ENCODE results near the gene PTGES3L. TPM values are rescaled to one million over a fixed set of nuclear protein-coding genes. Genes with fewer than 3 reads are reported as not detected.

Gene PTGES3L
- total and polyA plus RNA-seq, 2 of the 13 experiments (the other 11 are each of a cell fraction or from before 2014, with no cell fraction given), result 1.2 to 2.9 TPM

DNA sequence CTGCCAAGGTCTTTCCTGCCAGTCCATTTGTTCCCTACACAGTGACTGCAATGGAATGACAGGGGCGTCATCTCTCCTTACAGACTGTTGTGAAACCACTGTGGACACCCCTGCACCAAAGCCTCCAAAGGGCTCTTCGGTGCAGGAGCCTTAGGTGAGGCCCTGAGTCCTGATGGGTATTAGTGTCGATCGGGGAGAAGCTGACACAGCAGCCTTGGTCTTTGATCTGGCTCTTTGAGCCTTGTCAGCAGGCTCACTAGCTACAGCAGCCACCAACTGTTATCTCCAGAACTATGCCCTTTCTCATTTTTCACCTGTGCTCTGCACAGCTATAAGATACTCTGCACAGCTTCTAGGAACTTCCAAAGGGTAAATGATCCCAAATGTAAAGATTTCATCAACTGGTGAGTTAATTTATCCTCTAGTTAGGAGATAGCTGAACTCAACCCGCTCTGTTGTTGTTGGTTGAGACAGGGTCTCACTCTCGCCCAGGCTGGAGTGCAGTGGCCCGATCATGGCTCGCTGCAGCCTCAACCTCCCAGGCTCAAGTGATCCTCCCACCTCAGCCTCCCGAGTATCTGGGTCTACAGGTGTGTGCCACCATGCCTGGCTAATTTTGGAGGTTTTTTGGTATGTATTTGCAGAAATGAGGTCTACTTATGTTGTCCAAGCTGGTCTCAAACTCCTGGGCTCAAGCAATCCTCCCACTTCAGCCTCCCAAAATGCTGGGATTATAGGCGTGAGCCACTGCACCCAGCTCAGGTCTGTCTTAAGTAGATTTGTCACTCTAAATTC is 59.6 kb downstream of the PTGES3L start (continued):
- TF ChIP-seq, protein P1, sequence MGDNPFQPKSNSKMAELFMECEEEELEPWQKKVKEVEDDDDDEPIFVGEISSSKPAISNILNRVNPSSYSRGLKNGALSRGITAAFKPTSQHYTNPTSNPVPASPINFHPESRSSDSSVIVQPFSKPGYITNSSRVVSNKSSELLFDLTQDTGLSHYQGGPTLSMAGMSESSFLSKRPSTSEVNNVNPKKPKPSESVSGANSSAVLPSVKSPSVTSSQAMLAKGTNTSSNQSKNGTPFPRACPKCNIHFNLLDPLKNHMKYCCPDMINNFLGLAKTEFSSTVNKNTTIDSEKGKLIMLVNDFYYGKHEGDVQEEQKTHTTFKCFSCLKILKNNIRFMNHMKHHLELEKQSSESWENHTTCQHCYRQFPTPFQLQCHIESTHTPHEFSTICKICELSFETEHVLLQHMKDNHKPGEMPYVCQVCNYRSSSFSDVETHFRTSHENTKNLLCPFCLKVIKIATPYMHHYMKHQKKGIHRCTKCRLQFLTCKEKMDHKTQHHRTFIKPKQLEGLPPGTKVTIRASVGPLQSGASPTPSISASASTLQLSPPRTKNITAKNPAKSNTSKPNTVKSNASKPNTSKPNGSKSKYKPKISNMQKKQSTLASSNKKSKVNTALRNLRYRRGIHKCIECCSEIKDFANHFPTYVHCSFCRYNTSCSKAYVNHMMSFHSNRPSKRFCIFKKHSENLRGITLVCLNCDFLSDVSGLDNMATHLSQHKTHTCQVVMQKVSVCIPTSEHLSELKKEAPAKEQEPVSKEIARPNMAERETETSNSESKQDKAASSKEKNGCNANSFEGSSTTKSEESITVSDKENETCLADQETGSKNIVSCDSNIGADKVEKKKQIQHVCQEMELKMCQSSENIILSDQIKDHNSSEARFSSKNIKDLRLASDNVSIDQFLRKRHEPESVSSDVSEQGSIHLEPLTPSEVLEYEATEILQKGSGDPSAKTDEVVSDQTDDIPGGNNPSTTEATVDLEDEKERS (CRISPR knock-in tag; IDR thresholded peaks at IDR 0.05), result no peak
- no peak for TF ChIP-seq ISX (CRISPR knock-in tag; conservative IDR thresholded peaks at IDR 0.05)
- TF ChIP-seq MATR3 (CRISPR knock-in tag; IDR thresholded peaks at IDR 0.05), result no peak
- TF ChIP-seq ZNF550 (CRISPR knock-in tag; IDR thresholded peaks at IDR 0.05; ENCODE audit: borderline replicate concordance), result no peak
- TF ChIP-seq ZNF124 (CRISPR knock-in tag; IDR thresholded peaks at IDR 0.05), result peak; percentile 24; the same call in 1 of the 2 replicates
- TF ChIP-seq ZNF607 (CRISPR knock-in tag; IDR thresholded peaks at IDR 0.05; ENCODE audit: borderline replicate concordance), result no peak
- no peak for TF ChIP-seq ZIK1 (CRISPR knock-in tag; IDR thresholded peaks at IDR 0.05; ENCODE audit: borderline replicate concordance, low read depth)
- TF ChIP-seq MXI1 (IDR thresholded peaks at IDR 0.05; ENCODE audit: borderline replicate concordance, low read depth, low read length), result peak; percentile 16; the same call in 1 of the 3 replicates
- TF ChIP-seq, protein P2, sequence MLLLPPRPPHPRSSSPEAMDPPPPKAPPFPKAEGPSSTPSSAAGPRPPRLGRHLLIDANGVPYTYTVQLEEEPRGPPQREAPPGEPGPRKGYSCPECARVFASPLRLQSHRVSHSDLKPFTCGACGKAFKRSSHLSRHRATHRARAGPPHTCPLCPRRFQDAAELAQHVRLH (CRISPR knock-in tag; IDR thresholded peaks at IDR 0.05; ENCODE audit: borderline replicate concordance, low read depth), result no peak
- no peak for TF ChIP-seq ZZZ3 (CRISPR knock-in tag; IDR thresholded peaks at IDR 0.05; ENCODE audit: borderline replicate concordance)
- no peak for TF ChIP-seq U2AF2 (IDR thresholded peaks at IDR 0.05; ENCODE audit: low read depth, low read length)
- peak; percentile 4; the same call in 1 of the 2 replicates for TF ChIP-seq PHF21A (CRISPR knock-in tag; IDR thresholded peaks at IDR 0.05)
- TF ChIP-seq, protein P3, sequence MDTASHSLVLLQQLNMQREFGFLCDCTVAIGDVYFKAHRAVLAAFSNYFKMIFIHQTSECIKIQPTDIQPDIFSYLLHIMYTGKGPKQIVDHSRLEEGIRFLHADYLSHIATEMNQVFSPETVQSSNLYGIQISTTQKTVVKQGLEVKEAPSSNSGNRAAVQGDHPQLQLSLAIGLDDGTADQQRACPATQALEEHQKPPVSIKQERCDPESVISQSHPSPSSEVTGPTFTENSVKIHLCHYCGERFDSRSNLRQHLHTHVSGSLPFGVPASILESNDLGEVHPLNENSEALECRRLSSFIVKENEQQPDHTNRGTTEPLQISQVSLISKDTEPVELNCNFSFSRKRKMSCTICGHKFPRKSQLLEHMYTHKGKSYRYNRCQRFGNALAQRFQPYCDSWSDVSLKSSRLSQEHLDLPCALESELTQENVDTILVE (CRISPR knock-in tag; IDR thresholded peaks at IDR 0.05), result peak; percentile 61
- TF ChIP-seq, protein P4, sequence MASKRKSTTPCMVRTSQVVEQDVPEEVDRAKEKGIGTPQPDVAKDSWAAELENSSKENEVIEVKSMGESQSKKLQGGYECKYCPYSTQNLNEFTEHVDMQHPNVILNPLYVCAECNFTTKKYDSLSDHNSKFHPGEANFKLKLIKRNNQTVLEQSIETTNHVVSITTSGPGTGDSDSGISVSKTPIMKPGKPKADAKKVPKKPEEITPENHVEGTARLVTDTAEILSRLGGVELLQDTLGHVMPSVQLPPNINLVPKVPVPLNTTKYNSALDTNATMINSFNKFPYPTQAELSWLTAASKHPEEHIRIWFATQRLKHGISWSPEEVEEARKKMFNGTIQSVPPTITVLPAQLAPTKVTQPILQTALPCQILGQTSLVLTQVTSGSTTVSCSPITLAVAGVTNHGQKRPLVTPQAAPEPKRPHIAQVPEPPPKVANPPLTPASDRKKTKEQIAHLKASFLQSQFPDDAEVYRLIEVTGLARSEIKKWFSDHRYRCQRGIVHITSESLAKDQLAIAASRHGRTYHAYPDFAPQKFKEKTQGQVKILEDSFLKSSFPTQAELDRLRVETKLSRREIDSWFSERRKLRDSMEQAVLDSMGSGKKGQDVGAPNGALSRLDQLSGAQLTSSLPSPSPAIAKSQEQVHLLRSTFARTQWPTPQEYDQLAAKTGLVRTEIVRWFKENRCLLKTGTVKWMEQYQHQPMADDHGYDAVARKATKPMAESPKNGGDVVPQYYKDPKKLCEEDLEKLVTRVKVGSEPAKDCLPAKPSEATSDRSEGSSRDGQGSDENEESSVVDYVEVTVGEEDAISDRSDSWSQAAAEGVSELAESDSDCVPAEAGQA (IDR thresholded peaks at IDR 0.05; ENCODE audit: low read depth), result no peak
- TF ChIP-seq, protein P4 (CRISPR knock-in tag; IDR thresholded peaks at IDR 0.05; ENCODE audit: borderline replicate concordance), result no peak
- TF ChIP-seq NCOA2 (CRISPR knock-in tag; IDR thresholded peaks at IDR 0.05), result 0 out of 2 replicates have a peak, but pooled peaks have one; percentile 33
- TF ChIP-seq ZNF543 (CRISPR knock-in tag; IDR thresholded peaks at IDR 0.05), result 0 out of 2 replicates have a peak, but pooled peaks have one; percentile 47
- TF ChIP-seq KAT8 (CRISPR knock-in tag; IDR thresholded peaks at IDR 0.05), result no peak
- TF ChIP-seq NFKBIZ (CRISPR knock-in tag; IDR thresholded peaks at IDR 0.05), result no peak
- TF ChIP-seq ZNF225 (CRISPR knock-in tag; IDR thresholded peaks at IDR 0.05), result no peak

Measured in HepG2 (cell line).